NCI-H748 treated with DMSO at 0.1 percent for 48 hours (cell line): Measurements from ENCODE around the gene HMX3.
A peak's percentile ranks its signal among the peaks of the same experiment; 100 is the strongest.

Experiments
- DNase-seq: peaks from one replicate; lab custom pipeline; 2025; lab: John Stamatoyannopoulos, UW

Gene HMX3

GRCh38 chr10:123147635-123148413, 12.1 kb downstream of the HMX3 start, which contains the start of gene HMX2:
TSS of gene HMX2 (plus strand) at chr10:123148136. CDS start at chr10:123148379, 243 bp downstream.
- peak; percentile 26 for DNase-seq

- peak; percentile 6 for DNase-seq
These were observed 12.8 kb downstream of the HMX3 start for GRCh38 chr10:123148414-123149161.

- no peak for DNase-seq
These were observed 13.4 kb downstream of the HMX3 start for GRCh38 chr10:123149162-123149567.

- DNase-seq = no peak
These were observed 13.9 kb downstream of the HMX3 start for GRCh38 chr10:123149568-123150270.

- no peak for DNase-seq
These were observed 14.7 kb downstream of the HMX3 start for GRCh38 chr10:123150271-123150985.

- no peak for DNase-seq
These were observed 15.4 kb downstream of the HMX3 start for GRCh38 chr10:123150986-123151736.

- DNase-seq = no peak
These were observed 16.0 kb downstream of the HMX3 start for GRCh38 chr10:123151737-123152135.

- no peak for DNase-seq
These were observed 17.8 kb downstream of the HMX3 start for GRCh38 chr10:123153486-123154091.

GRCh38 chr10:123154092-123154710, 18.4 kb downstream of the HMX3 start, which contains the start of gene BUB3:
TSS of gene BUB3 (plus strand) at chr10:123154402. CDS start at chr10:123154918, 516 bp downstream.
- peak; percentile 94 for DNase-seq

GRCh38 chr10:123154711-123155505, 19.1 kb downstream of the HMX3 start:
- DNase-seq = no peak

- DNase-seq = no peak
These were observed 20.3 kb downstream of the HMX3 start for GRCh38 chr10:123156078-123156477.

GRCh38 chr10:123157210-123157609, 21.4 kb downstream of the HMX3 start:
- no peak for DNase-seq

- no peak for DNase-seq
These were observed 22.9 kb downstream of the HMX3 start for GRCh38 chr10:123158682-123159081.

GRCh38 chr10:123160311-123160980, 24.7 kb downstream of the HMX3 start:
- no peak for DNase-seq

- no peak for DNase-seq
These were observed 28.5 kb downstream of the HMX3 start for GRCh38 chr10:123164319-123164718.

- DNase-seq = no peak
These were observed 29.8 kb downstream of the HMX3 start for GRCh38 chr10:123165445-123166072.

- no peak for DNase-seq
These were observed 30.8 kb downstream of the HMX3 start for GRCh38 chr10:123166618-123167017.

GRCh38 chr10:123170961-123171360, 35.2 kb downstream of the HMX3 start:
- DNase-seq = no peak
